D341Med (cell line): ENCODE results near the gene KCNIP4.

Experiments used
- DNase-seq: peaks from one replicate; pipeline ENCODE4 v3.0.0; 2012; ENCODE audit warnings: low spot score

Gene KCNIP4

GRCh38 chr4:21757248-21757647 lies 191.3 kb downstream of the KCNIP4 start:
- DNase-seq, result no peak

- DNase-seq, result no peak
These were observed 195.3 kb downstream of the KCNIP4 start for GRCh38 chr4:21753084-21753760.

GRCh38 chr4:21752616-21753015 lies 196.0 kb downstream of the KCNIP4 start:
- DNase-seq, result no peak

- no peak for DNase-seq
These were observed 198.6 kb downstream of the KCNIP4 start for GRCh38 chr4:21749924-21750323.

- DNase-seq, result no peak
These were observed 199.2 kb downstream of the KCNIP4 start for GRCh38 chr4:21749412-21749811.

- DNase-seq, result no peak
These were observed 204.5 kb downstream of the KCNIP4 start for GRCh38 chr4:21744046-21744445.

GRCh38 chr4:21742326-21742725 lies 206.2 kb downstream of the KCNIP4 start:
- DNase-seq, result no peak

- DNase-seq, result no peak
These were observed 209.8 kb downstream of the KCNIP4 start for GRCh38 chr4:21738821-21739220.

- DNase-seq, result no peak
These were observed 212.7 kb downstream of the KCNIP4 start for GRCh38 chr4:21735866-21736265.

GRCh38 chr4:21733894-21734630 lies 214.5 kb downstream of the KCNIP4 start:
- DNase-seq, result no peak

- no peak for DNase-seq
These were observed 220.3 kb downstream of the KCNIP4 start for GRCh38 chr4:21728304-21728703.

- DNase-seq, result no peak
These were observed 222.2 kb downstream of the KCNIP4 start for GRCh38 chr4:21726255-21726815.

- no peak for DNase-seq
These were observed 226.3 kb downstream of the KCNIP4 start for GRCh38 chr4:21722157-21722839.

- no peak for DNase-seq
These were observed 232.0 kb downstream of the KCNIP4 start for GRCh38 chr4:21716531-21716930.

GRCh38 chr4:21710179-21710835 lies 238.3 kb downstream of the KCNIP4 start:
- no peak for DNase-seq

- no peak for DNase-seq
These were observed 238.8 kb downstream of the KCNIP4 start for GRCh38 chr4:21709761-21710160.

GRCh38 chr4:21709031-21709430 lies 239.5 kb downstream of the KCNIP4 start:
- DNase-seq, result no peak

- DNase-seq, result peak; percentile 61
These were observed 249.1 kb downstream of the KCNIP4 start for GRCh38 chr4:21699446-21699845.

- no peak for DNase-seq
These were observed 251.0 kb downstream of the KCNIP4 start for GRCh38 chr4:21697583-21697982.

GRCh38 chr4:21695141-21695540 lies 253.4 kb downstream of the KCNIP4 start:
- no peak for DNase-seq

GRCh38 chr4:21692241-21692640 lies 256.3 kb downstream of the KCNIP4 start:
- no peak for DNase-seq

GRCh38 chr4:21688596-21689265 lies 259.8 kb downstream of the KCNIP4 start:
- DNase-seq, result peak; percentile 68
